Tibial nerve (tissue), 4 donors: ENCODE measurements around the gene GPR89A.

ENCODE experiments used
- CTCF ChIP-seq, 5 experiments: fragments of 200-600 bp in 3 of 5; fragments of 450-650 bp in 2 of 5; sonication (generic) in 3 of 5; IDR thresholded peaks; one replicate each; pipeline ENCODE4 v1.5.1; 2016 to 2019; ENCODE audit warnings: antibody characterized with exemption in 5 of 5, mild to moderate bottlenecking in 3 of 5, moderate library complexity in 2 of 5
- EP300 ChIP-seq, 2 donors: sonication (generic); formaldehyde crosslinking; IDR thresholded peaks; one replicate each; pipeline ENCODE4 v1.6.1; 2017; ENCODE audit warnings: antibody characterized with exemption in 2 of 2, mild to moderate bottlenecking in 1 of 2
- POLR2A ChIP-seq, 2 donors: fragments of 450-650 bp; IDR thresholded peaks; one replicate each; pipeline ENCODE4 v1.6.1; 2017; ENCODE audit warnings: antibody characterized with exemption in 2 of 2, mild to moderate bottlenecking in 2 of 2, moderate library complexity in 2 of 2

- TF ChIP-seq POLR2A (IDR thresholded peaks at IDR 0.05) (no peak), CTCF (IDR thresholded peaks at IDR 0.05) (no peak), EP300 (IDR thresholded peaks at IDR 0.05) (no peak)
These were observed 98.4 kb downstream of the GPR89A start for GRCh38 chr1:145706086-145706664.
